Myocyte (in vitro differentiated cells): Measurements from ENCODE around the gene CDK5. TPM values are rescaled to one million over a fixed set of nuclear protein-coding genes. Genes with fewer than 3 reads are reported as not detected.
"Not testable (repeated sequence)": the region's sequence is repeated elsewhere in the genome, so short reads cannot be mapped to it uniquely, and the experiment has no call there.

Experiments
- DNase-seq: peaks from one replicate; pipeline ENCODE4 v3.0.0-alpha.2; 2012; ENCODE audit warnings: low read depth
- total RNA-seq: library from RNA; depleted of rRNA; stranded (reverse); fragments of >200 nt; gene quantifications from 2 replicates; pipeline ENCODE4 v1.2.3, GENCODE V29; 2014

The CDK5 gene
- total RNA-seq, 1 donor from 2014 or later: 34.0 TPM

DNA sequence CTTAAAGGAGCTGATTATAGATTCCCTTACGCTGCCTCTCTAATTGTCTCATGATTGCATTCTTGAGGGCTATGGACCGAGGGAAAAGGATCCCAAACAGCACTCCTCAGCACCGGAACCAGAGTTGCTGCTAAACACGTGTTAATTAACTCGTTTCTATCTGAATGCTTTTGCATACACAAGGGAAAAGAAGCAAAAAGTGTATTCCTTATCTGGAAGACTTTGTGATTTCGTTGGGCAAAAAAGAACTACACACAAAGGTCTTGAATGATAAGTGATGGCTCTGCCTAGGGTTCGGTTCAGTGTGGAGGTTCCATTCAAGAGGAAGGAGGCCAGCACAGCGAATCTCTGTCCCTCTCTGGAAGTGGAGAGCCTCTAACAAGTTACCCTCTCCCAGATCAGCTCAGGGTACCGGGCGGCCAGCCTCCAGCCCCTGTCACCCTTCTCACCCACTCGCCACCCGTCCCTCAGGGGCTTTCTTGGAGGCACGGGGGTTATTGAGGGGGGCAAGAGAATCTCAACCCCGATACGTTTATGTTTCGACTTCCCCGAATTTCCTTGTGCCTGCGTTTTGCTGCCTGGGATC is 1.2 kb upstream of the CDK5 start:
- DNase-seq: peak; percentile 97

DNA sequence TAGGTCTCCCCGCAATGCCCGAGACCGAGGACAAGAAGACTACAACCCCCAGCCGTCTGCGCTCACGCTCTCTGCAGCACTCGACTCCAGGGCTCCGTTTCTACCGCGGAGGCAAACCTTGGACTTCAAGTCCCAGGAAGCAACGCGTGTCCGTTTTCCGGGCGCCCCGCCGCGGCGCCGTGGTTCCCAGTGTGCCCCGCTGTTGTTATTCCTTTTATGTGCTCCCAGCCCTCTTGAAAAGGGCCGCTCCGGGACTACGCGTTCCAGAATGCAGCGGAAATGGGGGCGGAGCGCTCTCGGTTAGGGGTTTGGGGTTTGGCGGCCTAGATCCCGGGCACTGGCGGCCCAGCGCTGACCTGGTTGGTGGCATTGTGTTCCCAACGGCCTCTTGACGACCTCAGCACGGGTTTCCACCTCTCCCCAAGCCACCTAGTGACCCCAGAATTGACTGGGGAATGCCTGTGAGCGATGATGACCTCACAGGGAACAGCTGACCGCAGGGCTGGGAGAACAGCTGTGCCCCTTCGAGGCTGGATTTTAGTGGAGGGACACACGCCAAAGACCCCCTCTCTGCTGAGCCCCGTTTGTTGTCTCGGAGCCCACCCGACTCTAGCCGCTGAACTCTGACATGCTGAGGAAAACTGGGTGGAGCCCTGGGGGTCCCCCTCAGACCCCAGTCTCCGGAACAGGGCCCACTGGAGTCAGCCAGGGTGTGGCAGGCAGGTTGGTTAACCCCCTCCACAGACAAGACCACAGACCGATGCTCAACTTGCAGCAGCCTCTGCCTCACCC is 488 bp upstream of the CDK5 start:
- peak; percentile 100 for DNase-seq

DNA sequence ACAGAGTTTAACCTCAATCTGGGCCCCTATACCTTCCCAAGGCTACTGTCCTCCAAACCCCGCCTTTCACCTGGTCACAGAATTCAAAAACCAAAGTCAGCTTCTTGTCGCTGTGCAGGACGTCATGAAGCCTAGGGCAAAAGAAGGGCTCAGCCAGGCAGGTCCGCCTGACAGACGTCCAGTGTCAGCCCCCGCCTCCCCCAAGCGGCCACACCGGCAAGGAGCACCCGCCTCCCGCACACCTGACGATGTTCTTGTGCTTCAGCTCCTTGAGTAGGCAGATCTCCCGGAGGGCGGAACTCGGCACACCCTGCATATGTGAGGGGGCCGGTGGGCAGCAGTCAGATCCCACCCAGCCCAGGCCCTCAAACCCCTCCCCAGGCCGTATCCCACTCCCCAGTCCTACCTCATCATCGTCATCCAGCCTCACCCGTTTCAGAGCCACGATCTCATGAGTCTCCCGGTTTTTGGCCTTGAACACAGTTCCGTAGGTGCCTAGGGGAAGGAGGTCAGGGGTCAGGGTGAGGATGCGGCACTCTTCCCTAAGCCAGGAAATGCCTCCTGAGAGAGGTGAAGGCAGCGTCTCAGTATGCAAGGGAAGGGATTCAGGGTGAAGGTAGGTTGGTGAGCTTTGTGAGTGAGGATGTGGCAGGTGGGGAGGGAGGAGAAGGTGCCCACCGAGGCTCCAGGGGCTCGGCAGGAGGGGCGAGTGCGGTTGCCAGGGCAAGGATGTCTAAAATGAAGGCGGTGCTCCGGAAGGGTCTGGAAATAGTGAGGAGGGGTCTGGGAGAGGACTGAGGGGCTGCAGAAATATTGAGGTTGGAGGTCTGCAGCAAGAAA is 811 bp downstream of the CDK5 start:
- no peak for DNase-seq

DNA sequence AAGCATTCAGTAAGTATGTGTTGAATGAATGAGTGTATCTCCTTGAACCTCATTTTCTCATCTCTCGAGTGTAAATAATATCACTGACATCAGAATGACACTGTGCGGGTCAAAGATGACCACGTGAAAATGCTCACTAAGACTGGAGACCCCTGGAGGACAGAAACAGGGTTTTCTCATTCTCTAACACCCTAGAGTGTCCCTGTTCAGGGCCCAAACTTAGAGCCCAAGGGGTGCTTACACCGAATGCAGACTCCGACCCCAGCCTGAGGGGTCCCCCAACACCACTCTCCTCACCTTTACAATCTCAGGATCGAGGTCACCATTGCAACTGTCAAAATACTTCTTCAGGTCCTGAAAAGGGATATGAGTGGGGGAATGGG is 1.4 kb downstream of the CDK5 start:
- no peak for DNase-seq

DNA sequence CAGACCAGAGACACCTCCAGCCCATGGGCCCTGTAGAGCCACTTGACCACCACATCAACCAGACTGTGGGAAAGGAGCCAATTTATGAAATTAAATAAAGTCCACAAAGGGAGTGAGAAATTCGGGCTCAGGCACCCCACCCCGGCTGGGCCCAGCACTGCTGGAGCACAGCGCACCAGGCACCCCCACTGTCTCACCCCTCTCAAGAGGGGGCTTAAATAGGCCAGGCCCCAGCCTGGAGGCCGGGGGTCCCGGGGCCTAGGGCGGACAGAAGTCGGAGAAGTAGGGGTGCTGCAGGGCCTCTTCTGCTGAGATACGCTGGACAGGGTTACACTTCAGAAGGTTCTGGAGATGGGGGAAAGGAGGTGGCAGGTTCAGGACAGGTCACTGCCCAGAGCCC is 3.9 kb downstream of the CDK5 start:
- DNase-seq: no peak

DNA sequence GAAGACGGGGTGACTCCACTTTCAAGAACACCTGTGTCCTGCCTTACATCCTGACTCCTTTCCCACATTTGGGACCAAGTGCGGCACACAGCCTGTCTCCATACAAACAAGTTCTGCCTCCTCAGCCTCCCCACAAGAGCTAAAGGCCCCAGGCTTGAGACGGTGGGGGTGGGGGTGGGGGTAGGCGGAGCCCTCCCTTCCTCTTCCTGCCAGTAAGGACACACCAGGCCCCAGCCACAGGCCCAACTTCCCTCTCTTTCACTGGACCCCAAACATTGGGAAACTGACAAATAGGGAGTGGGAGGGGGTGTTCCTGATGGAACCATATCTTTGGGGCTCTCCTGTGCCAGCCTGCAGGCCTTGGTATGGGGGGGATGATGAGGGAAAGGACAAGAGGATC is 4.6 kb downstream of the CDK5 start:
- DNase-seq: no peak

DNA sequence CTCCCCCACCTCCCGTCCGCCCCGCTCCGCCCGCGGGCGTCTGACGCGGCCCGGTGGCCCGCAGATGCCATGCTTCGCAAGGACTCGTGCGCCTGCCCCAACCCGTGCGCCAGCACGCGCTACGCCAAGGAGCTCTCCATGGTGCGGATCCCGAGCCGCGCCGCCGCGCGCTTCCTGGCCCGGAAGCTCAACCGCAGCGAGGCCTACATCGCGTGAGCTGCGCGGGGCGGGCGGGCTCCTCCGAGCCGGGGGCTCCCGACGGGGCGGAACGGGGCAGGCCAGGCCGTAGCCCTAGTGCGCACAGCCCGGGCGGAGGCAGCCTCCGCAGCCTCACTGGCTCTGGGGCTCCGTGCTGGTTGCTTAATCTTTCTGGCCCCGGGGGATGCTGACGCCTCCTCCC is 6.6 kb downstream of the CDK5 start:
- DNase-seq: peak; percentile 40

DNA sequence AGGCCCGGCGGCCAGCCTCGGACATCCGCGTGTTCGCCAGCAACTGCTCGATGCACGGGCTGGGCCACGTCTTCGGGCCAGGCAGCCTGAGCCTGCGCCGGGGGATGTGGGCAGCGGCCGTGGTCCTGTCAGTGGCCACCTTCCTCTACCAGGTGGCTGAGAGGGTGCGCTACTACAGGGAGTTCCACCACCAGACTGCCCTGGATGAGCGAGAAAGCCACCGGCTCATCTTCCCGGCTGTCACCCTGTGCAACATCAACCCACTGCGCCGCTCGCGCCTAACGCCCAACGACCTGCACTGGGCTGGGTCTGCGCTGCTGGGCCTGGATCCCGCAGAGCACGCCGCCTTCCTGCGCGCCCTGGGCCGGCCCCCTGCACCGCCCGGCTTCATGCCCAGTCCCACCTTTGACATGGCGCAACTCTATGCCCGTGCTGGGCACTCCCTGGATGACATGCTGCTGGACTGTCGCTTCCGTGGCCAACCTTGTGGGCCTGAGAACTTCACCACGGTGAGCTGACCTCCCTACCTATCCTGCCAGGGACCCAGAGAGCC is 8.7 kb downstream of the CDK5 start:
- DNase-seq: no peak

DNA sequence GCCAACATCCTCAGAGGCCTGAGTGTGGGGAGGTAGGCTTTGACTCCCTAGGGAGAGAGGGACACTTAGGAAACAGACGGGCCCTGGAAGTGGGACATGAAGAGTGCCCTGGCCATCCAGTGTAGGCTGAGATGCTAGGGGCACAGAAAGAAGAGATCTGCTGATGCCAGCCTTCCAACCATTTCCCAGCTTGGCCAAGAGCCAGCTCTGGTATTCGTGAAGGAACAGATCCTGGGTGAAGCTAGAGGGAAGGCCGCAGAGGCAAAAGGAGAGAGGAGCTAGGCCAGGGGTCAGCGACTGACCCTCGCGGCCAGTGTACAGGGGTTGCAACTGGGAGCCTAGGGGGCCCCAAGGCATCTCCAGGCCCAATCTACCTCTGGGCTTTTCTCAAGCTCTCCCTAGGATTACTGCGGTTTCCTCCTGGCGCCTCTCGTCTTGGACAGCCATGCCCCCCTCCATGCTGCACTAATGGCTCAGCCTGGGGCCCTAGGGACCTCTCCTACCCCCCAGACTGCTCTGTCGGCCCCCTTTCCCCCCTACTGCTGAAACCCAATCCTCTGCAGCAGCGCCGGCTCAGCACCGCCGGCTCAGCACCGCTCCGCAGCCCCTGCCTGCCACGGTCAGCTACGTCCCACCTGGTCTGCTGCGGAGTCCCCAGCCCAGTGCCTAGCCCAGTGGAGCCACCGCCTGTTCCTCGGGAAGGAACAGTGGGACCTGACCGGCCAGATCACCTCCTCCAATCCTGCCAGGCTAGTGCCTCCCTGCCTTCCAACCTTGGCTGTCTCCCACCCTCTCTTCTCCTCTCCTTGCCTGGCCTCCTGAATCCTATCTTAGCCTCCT is 9.5 kb downstream of the CDK5 start, which contains the start of gene ASIC3:
Gene ASIC3, plus strand, starts transcription at position 556 of the 840 bp plus-strand sequence. CDS start 355 bp downstream, outside the sequence.
- DNase-seq: no peak

DNA sequence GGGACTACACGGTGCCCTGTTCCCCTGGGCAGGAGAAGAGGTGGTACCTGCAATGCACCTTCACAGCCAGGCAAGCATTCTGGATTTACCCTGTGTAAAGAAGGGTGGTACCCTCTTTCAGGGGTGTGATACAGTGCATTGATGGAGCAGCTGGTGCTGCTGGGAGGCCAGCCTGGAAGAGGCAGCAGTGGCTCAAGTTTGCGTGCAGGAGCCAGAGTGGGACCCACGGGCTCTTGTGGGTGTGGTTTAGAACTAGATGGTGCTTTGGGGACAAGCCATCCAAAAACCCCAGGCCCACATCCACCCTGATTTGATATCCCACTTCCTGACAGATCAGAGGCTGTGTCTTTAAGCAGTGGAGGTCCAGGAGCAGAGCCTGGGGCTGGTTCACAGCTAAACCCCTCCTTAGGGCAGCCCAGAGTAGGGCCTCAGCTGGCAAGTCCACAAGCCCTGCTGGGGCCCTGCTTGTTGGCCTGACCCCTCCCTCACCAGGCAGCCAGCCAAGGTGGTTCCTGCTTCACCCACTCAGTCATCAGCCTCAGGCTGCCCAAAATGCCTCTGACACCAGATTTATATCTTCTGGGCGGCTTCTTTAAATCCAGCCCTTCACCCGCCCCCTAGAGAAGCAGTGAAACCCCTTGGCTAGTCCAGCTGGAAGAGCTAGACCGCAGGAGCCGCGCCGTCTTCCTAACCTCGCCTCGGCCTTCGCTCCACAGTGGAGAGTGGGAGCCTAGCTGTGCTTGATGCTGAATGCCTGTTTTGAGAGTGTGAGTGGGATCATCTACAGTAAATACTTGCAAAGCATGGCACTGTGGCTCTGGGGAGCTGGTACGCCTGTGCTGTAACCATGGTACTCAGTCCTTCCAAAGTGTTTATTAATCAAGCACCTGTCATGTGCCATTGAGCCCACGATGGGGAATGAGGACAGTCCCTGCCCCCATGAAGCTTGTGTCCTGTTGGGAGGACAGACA is 10.8 kb downstream of the CDK5 start:
- DNase-seq: peak; percentile 87

DNA sequence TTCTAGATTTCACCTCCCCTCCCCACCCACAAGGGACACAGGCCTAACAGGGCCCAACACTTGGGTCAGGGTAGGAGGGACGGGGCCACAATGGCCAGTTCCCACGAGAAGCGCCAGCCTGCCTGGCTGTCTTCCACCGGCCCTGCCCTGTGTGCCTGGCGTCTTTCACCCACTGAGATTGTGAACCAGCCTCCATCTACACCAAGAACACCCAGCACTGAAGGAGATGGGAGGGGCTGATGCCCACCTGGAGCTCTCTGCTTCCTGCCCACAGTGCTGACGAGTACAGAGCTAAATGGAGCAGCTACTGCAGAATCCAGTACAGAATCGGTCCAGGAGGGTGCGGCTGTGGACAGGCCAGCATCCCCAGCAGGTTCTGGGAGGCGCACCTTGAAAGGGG is 11.7 kb downstream of the CDK5 start:
- DNase-seq: no peak

DNA sequence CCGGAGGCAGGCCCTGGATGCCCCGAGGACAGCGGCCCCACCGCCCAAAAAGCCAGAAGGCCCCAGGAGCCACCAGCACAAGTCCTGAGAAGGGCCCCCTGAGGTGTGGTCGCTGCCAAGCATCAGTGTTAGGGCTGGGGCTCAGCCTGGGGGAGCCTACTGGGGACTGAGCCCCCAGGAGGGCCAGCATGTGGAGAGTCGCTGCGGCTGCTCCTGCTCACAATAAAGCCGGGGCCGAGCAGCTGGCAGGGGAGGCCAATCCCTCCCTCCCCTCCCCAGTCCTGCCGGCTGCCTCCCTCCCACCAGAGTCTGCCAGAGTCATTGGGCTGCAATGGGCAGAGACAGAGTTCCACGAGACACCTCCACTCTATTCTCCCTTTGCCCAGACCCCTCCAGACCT is 12.4 kb downstream of the CDK5 start:
- DNase-seq: no peak

DNA sequence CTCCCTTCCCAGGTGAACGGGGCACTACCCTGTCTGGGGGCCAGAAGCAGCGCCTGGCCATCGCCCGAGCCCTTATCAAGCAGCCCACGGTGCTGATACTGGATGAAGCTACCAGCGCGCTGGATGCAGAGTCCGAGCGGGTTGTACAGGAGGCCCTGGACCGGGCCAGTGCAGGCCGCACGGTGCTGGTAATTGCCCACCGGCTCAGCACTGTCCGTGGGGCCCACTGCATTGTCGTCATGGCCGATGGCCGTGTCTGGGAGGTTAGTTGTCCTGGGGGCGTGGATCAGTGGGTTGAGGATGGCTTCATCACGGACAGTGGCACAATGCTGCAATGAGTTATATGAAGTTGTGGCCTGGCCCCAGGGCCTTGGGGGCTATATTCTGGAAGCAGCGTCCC is 13.7 kb downstream of the CDK5 start:
- DNase-seq: no peak

DNA sequence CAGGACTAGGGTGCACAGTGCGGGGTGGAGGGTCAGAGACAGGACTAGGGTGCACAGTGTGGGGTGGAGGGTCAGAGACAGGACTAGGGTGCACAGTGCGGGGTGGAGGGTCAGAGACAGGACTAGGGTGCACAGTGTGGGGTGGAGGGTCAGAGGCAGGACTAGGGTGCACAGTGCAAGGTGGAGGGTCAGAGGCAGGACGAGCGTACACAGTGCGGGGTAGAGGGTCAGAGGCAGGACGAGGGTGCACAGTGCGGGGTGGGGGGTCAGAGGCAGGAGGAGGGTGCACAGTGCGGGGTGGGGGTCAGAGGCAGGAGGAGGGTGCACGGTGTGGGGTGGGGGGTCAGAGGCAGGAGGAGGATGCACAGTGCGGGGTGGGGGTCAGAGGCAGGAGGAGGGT is 14.2 kb downstream of the CDK5 start:
- not testable (repeated sequence) for DNase-seq

DNA sequence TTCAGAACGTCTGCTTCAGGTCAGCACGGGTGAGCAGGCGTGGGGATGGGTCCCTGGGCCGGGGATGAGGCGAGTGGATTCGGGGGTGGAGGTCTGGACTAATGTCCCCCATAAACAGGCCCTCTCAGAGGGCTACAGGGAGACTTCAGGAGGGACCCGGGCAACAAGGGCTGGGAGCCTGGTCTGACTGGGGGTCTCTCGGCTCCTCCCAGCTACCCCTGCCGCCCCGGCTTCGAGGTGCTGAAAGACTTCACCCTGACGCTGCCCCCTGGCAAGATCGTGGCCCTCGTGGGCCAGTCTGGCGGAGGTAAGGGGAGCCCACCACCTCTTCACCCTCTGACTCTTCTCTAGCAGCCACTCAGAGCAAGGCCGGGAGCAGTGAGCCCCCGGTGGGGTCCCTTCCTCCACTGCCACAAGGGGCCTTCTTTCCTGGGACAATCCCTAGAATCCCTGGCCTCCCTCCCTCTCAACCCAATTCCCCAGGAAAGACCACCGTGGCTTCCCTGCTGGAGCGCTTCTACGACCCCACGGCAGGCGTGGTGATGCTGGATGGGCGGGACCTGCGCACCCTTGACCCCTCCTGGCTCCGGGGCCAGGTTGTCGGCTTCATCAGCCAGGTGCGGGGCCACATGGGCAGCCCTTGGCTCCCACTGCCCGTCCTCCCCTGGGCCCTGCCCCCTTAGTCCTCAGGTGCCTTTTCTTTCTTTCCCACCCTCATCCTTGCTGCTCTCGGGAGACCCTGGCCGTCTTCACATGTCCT is 16.9 kb downstream of the CDK5 start:
- DNase-seq: no peak

DNA sequence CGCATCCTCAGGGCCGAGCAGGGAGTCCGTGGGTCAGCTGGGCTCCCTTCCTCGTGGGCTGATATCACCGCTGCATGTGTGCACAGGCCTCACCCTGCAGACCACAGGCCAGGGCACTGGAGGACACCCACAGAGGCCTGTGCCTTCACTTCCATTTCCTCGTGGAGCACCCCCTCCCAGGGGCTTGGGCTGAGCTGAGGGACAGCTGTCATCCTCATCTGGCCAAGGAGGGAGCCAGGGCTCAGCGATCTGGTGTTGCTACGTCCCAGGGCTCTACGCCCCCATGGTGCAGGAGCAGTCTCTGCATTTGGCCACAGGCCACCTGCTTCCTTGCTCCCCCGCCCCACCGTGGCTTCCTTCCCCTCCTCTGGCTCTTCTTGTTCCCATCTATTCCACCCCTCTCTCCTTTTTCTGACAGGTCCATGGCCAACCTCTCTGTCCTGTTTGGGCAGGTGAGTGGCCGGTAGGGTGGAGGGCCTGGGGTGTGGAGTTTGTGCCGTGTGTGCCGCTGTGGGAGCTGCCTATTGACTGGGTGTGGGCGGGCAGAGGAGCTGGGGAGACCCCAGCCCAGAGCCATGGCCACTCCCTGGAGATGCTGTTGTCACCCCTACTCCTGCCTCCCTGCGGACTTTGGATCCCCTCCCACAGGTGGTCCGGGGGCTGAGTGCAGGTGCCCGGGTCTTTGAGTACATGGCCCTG is 17.7 kb downstream of the CDK5 start:
- peak; percentile 84 for DNase-seq

DNA sequence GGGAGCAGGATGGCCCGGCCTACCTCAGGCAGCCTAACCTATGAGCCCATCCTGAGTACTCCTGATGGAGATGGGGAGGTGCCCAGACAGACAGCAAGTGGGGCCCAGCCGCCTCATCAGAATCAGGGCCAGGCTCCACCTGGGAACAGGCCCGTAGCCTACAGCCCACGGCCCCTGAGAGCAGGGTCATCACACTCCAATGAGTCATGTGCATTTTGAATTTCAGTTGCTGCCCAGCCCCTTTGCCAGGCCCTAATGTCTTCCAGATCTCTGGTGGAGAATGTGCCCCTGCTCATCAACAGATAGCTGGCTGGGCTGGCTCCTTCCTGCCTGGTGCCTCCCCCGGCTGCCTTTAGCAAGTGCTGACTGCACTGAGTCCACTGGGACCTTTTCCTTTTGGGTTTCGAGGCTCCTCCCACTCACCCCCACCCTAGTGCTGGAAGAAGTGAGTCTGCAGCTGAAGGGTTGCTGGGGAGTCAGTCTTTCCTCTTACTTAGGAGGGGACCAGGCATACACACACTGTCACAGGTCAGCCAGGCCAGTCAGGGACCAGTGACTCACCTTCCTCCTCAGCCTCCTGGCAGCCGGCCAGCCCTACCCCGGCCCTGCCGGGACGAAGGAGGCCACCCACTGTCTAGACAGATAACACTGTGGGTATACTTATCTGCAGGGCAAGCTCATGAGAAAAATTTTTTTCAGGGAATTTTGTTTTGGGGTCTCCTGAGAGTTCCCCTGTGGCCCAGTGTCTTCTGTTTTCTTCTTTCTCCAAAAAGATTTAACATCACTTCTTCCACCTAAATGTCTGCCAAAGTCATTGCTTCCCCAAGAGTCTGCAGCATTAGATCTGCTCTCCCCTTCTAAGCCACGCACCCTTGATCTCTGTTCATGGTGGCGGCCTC is 18.5 kb downstream of the CDK5 start:
- peak; percentile 90 for DNase-seq
